ENCODE data around the gene PBX2. TPM values are rescaled to one million over a fixed set of nuclear protein-coding genes. Genes with fewer than 3 reads are reported as not detected.
"Not testable (repeated sequence)": the region's sequence is repeated elsewhere in the genome, so short reads cannot be mapped to it uniquely, and the experiment has no call there.

The PBX2 gene
- total RNA-seq, 1 experiment from 2014 or later = 18.7 TPM

DNA sequence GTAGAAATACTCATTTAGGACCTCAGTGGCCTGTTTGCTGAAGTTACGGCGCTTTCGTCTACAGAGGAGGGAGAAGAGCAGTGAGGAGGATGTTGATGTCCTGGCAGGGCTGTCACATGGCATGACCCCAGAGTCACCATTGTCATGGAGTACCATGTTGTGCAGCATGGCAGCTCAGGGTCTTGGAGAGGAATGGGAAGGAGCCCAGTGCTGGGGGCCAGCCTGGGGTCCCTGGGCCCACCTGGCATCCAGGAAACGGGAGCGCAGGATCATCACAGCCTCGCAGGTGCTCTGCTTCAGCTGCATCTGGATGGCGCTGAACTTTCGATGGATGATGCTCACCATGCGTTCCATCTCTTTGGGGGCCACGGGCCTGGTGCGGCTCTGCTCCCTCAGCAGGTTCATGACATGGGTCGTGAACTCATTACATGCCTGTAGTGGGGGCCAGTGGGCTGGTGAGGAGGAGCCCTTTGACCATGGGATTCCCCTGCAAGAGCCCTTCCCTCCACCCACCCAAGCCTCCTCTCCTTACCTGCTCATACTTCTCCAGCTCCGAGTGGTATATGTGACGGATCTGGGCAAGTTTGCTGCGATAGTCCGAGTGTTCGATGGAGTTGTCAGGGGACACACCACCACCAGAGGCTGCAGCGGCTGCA, 2.1 kb downstream of the PBX2 start:
- DNase-seq (ENCODE audit: low spot score) = not testable (repeated sequence)

GRCh38 chr6:32187009-32187709, 2.8 kb downstream of the PBX2 start:
- DNase-seq (ENCODE audit: low spot score) = no peak

- DNase-seq (ENCODE audit: low spot score) = not testable (repeated sequence)
These were observed 3.7 kb downstream of the PBX2 start for GRCh38 chr6:32186151-32186840.

DNA sequence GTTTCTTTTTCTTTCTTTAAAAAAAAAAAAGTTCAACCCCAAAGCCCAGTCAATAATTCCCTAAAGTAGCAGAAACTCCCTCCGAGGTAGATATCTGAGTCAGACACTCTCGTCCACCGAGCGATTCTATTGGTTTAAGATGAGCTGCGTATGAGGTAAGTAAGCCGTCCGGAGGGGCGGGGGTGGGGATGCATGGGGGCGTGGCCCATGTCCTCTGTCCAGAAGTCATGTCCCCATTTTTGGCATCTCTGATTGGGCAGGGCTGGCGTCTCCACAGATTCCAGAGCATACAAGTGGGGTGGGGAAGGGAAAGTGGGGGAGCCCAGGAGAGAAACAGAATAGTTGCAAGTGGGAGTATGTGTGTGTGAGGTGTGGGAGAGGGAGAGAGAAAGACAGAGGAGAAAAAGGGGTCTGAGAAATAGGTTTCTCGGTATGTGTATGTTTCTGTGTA, 4.3 kb downstream of the PBX2 start:
- DNase-seq (ENCODE audit: low spot score) = peak; percentile 15

GRCh38 chr6:32184084-32184640, 5.8 kb downstream of the PBX2 start, which contains the start of gene AGER:
AGER (minus strand) TSS chr6:32184253; CDS start chr6:32184222, 31 bp downstream.
- no peak for DNase-seq (ENCODE audit: low spot score)

DNA sequence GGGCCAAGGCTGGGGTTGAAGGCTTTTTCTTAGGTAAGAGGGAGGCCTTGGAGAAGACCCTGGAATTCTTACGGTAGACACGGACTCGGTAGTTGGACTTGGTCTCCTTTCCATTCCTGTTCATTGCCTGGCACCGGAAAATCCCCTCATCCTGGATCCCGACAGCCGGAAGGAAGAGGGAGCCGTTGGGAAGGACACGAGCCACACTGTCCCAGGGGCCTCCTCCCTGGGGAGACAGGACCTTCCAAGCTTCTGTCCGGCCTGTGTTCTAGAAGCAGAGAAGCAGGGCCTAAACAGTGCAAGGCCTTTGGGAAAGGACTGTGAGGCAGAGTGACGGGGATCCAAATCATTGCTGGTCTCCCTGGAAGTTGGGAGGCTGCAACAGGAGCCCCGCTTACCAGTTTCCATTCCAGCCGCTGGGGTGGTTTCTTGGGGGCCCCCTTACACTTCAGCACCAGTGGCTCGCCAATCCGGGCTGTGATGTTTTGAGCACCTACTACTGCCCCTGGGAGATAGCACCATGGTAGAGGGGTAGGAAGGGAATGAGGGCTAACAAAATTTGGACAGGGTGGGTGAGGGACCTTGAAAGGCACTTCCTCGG, 6.4 kb downstream of the PBX2 start:
- DNase-seq (ENCODE audit: low spot score) = no peak

GRCh38 chr6:32183030-32183429, 7.0 kb downstream of the PBX2 start:
- no peak for DNase-seq (ENCODE audit: low spot score)

- DNase-seq (ENCODE audit: low spot score) = no peak
These were observed 7.4 kb downstream of the PBX2 start for GRCh38 chr6:32182555-32182981.

DNA sequence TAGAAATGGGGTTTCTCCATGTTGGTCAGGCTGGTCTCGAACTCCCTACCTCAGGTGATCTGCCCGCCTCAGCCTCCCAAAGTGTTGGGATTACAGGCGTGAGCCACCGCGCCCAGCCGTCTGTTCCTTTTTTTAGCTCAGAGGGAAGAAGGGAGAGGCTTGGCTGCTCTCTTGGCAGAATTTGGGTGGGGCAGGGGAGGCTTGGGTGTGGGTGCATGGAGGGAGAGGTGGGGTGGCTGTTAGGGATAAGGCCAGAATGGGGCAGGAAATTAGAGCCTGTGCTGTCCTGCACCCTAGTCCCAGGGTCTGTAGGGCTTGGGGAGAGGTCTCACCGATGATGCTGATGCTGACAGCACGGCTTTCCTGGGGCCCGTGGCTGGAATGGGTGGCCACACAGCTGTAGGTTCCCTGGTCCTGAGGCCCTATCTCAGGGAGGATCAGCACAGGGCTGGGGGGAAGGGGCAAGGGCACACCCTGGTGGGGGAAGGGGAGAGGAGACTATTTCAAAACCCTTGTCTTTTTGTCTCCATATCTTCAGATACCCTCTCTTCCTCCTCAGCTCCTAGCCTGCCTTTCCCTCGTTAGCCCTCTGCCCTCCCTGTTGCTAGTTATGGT, 8.0 kb downstream of the PBX2 start:
- DNase-seq (ENCODE audit: low spot score) = no peak

DNA sequence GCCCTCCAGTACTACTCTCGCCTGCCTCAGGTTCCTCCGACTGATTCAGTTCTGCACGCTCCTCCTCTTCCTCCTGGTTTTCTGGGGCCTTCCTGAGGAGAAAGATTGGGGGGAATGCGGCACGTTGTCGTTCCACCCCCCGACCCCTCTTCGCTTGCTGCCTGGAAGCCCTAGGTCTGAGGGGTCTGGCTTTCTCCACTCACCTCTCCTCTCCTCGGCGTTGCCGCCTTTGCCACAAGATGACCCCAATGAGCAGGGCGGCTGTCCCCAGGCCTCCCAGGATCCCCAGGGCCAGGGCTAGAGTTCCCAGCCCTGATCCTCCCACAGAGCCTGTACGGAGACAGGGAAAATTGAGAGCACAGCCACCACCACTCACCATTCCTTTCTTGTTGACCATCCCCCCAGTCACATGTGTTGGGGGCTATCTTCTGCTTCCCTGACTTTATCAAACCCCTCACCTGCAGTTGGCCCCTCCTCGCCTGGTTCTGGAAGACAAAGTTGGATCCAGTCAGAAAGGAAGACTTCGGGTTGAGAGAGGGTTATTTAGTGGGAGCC, 8.8 kb downstream of the PBX2 start:
- DNase-seq (ENCODE audit: low spot score) = no peak

GRCh38 chr6:32179766-32180405, 10.1 kb downstream of the PBX2 start:
- DNase-seq (ENCODE audit: low spot score) = no peak

DNA sequence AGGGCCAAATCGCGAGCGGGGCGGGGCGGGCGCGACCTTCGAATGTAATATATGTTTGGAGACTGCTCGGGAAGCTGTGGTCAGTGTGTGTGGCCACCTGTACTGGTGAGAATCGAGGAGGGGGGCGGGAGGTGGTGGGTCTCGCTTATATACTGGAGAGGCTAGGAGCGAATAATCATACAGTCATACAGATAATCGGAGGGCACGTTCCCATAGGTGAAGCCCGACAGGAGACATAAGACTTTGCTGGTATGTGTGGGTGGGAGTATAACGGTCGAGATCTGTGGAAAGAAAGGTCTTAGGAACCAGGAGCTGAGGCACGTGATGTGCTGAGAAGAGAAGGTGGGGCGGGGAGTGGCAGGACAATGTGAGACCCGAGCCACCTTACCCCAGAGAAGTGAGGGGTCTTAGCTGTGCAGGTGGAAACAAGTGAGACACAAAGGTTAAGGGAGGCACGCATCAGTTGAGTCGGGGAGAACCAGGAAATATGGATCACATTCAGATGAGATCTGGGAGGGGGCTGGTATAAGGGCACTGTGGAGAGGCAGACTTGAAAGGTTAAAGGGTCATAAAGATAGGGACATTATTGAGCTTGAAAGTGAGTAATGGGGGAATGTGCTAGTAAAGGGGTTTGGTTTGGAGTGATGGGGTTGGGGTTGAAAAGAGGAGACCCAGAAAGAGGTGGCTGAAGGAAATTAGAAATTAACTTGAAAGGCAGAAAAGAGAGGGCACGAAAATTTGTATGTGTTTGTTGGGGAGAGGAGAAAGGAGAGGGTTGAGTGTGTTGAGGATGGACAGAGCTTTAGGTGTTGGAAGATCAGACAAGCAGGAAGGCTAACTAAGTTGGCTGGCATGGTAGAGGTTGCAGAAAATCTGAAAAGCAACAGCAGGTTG, 11.2 kb downstream of the PBX2 start:
- peak; percentile 24 for DNase-seq (ENCODE audit: low spot score)

- peak; percentile 99 for DNase-seq (ENCODE audit: low spot score)
These were observed 12.0 kb downstream of the PBX2 start, which contains the start of gene RNF5 for GRCh38 chr6:32177788-32178546. RNF5 (plus strand) TSS chr6:32178405; CDS start chr6:32178512, 107 bp downstream.

DNA sequence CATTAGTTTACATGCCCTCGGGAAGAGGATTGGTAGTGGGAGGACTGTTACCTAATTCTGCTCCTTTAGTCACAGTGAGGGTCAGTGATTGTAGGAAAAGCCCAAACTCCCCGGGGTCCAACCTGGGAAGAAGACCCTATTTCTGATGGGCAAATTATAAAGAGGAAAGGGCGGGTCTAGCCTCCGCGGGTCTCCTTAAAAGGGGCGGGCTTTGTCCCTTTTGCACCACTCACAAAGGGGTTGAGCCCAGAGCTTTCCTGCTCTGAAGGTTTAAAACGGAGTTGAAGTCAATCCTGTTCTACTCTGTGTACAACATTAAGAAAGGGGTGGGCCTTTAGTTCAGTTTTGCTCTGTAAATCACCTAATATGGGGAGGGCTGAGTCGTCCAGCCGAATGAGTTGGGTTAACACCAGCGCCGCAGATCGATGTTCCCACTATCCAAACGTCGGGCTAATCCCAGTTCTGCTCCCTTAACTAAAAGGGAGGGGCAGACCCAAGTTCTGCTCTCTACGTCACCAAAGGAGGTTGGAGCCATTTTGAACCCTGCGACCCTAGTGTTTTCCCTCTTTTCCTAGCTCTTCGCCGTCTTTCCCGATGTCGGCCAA, 12.7 kb downstream of the PBX2 start:
- DNase-seq (ENCODE audit: low spot score) = no peak

DNA sequence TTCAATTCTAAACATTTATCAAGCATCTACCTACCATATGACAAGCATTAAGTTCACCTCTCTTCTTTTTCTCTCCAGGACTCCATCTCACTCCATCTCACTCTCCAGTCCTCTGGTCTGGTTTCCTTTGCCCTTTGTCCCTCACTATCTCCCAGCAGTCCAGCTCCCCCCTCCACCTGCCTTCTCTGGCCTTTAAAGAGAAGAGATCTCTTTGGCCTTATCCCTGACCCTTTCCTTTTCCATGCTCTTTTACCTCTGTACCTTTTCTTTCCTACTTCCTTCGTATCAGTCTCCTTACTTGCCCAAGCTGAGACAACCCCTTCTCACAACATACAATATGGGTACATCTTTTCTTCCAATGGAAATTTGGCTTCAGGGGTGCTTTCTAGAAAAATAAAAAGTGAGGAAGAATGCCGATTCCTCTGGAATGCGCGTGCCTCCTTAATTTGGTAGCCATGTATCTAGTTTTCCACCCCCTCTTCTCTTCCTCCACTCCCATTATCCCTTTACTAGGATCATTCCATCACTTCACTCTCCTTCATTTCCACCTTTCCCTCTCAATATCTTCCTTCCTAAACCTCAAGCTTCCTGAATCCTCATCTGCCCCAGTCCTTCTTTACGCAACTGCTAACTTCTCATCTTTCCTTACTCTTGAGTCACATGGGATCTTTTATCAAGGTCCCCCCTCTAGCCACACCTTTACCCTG, 13.4 kb downstream of the PBX2 start:
- no peak for DNase-seq (ENCODE audit: low spot score)

GRCh38 chr6:32175711-32176475, 14.1 kb downstream of the PBX2 start, which contains the start of gene AGPAT1:
AGPAT1 (minus strand) TSS chr6:32176084; CDS start chr6:32171496, 4,588 bp downstream.
- DNase-seq (ENCODE audit: low spot score) = peak; percentile 93

DNA sequence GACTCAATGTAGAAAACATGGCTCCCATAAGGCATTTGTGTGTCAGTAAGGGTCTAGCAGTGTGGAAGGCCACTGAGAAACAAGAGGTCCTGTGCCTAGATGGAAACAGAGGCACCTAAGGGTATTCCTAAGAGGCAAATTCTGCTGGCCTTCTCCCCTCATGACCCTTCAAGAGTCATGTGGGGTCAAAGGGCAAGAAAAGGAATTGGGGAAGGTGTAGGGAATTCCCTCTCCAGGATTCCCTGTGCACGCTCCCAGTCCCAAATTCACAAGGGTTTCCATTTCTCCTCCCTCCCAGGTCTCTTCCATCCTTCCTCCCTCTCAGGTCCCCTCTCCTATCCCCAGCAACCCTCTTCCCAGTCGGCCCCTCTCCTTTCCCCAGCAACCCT, 14.7 kb downstream of the PBX2 start:
- no peak for DNase-seq (ENCODE audit: low spot score)
